Occipital lobe (tissue), 2 donors: ENCODE data around the gene KDM2B. TPM values are rescaled to one million over a fixed set of nuclear protein-coding genes. Genes with fewer than 3 reads are reported as not detected.
"Not testable (repeated sequence)": the region's sequence is repeated elsewhere in the genome, so short reads cannot be mapped to it uniquely, and the experiment has no call there.

Source experiments
- DNase-seq: peaks from one replicate; lab custom pipeline; 2025; lab: John Stamatoyannopoulos, UW
- total RNA-seq: library from RNA; depleted of rRNA; stranded (reverse); fragments of >200 nt; gene quantifications from one replicate; pipeline ENCODE4 v1.2.3, GENCODE V29; 2014

Gene KDM2B
- total RNA-seq, 1 donor from 2014 or later, result 113 TPM

DNA sequence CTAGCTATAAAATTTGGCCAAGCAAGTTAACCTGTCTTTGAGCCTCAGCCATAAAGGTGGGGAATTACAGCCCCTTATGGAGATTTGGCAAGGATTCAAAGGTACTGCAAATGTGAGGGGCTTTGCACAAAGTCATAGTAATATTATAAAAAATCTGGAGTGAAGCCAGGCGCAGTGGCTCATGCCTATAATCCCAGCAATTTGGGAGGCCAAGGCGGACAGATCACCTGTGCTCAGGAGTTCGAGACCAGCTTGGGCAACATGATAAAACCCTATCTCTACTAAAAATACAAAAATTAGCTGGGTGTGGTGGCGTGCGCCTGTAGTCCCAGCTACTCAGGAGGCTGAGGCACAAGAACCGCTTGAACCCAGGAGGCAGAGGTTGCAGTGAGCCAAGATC is 4.1 kb upstream of the KDM2B start:
- not testable (repeated sequence) for DNase-seq

DNA sequence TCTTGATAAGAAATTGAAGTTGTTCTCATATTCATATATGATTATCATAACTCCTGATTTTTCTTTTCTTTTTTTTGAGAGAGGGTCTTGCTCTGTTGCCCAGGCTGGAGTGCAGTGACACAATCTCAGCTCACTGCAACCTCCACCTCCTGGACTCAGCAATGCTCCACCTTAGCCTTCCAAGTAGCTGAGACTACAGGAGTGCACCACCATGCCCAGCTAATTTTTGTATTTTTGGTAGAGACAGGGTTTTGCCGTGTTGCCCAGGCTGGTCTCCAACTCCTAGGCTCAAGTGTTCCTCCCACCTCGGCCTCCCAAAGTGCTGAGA is 2.5 kb upstream of the KDM2B start:
- not testable (repeated sequence) for DNase-seq

DNA sequence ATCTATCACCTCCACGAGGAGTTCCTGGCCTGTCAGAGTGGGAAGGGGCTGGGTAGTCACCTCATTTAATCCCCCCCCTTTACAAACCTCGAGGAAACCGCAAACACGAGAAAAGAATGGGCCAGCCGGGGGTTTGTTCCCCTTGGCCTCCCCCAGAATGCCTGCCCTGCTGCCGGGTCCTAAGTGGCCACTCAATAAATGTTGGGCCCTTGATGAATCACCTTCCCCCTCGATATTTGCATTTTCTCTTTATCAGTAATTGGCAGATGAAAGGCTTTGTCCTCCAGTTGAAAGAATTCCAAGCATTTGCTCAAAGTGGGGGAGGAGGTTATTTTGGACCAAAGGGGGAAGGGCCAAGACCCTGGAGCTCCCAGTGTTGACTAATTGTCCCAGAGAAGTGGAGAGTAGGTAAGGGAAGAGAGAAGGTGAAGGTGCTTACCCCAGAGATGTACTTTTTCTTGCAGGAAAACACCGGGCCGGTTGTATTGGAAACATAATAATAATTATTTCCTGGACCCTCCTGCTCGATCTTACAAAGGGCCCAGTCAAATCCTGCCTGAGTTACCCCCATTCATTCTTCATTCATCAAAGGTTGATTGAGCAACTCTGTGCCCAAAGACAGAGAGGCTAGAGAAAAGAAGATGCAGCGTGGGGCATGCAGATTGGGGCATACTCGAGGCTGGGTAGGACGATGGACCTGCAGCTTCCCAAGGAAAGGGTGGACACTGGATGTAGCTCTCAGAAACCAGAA is 1.9 kb upstream of the KDM2B start:
- no peak for DNase-seq

DNA sequence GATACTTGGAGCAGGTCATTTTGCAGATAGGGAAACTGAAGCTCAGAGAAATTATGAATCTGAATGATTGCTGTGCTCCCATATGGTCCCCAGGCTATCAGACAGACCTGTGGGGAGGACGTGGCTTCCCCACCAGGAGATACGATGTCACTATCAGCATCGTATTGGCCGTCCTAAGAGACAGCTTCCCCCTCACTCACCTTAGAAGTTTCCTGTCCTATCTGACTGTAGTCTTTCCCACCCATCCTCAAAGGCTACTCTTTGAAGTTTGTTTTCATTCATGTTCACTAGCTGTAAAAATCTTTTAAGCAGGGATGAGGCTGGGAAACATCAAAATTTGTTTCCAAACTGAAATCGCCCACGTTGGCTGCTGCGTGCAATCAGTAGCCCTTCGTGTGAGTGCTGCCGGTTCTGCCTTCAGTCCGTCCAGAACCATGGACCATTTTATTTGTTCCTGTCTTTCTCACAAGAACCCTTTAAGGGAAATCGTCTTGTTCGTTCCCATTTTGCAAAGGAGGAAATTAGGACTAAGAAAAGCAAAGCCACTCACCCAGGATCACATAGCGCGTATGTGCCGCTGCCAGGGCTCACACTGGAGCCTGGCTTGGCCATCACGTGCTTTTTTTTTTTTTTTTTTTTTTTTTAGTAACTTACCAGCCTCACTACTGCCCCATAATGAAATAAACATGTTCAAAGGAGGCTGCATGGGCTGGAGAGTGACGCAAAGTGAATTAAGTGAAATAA is 1.0 kb upstream of the KDM2B start:
- peak; percentile 33 for DNase-seq

DNA sequence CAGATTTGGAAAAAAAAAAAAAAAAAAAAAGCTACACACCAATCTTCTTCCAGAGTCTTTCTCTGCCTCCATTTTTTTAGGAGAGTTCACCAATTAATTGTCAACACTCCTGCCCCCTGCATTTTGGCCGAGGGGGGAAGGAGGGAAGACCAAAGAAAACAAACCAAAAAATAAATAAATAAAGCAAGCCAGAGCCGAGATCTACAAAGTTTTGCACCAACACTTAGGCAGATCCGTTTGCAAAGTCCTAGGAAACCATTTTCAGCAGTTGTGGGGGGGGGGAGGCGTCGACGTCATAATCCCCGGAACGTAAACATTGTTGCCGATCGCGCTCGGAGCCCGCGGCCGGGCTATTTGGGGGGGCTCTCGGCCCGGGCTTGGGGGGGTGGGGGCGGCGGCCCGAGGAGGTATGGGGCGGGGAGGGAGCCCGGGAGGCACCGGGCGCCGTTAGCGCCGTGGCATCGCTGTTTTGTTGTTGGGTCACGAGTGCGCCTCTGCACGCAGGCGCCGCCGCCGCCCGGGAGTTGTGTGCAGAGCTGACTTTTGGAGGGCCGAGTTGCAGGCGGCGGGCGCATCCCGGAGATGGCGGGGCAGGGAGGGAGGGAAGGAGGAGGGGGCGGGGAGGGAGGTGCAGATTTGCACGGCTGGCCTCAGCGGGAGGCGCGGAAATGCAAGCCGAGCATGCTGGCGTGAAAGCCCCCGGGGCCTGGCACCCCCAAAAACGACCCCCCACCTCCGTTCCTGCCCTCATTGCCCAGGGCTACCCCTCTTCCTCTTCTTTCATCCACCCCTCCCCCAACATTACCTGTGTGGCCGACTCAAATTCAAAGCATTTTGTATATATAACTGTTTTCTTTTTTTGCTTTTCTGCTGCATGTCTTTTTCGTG is 598 bp downstream of the KDM2B start:
- peak; percentile 82 for DNase-seq

DNA sequence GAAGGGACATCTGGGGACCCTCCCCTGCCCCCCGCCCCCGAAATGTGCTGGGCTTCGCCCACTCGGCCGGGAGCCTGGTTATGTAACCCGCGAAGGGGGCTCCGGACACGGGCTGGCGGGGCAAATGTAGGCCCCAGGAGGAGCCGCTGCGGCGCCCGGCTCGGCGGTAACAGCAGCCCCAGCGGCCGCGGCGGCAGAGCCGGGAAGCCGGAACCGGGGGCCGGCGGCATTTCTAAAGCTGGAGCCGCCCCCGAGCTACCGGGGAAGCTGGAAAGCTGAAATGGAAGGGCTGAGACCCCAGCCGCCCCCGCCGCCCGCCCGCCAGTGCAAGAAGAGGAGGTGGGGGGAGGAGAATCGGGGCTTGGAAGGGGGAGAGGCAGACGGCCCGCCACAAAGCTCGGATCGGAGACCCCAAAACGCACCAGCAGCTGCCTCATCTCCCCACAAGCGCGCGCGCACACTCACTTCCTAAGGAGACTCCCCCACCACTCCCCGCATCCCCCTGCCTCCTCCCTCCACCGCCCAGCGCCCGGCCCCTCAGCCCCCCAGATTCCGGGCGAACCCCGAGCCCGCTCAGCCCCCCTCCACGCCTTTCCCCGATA is 1.5 kb downstream of the KDM2B start:
- no peak for DNase-seq

DNA sequence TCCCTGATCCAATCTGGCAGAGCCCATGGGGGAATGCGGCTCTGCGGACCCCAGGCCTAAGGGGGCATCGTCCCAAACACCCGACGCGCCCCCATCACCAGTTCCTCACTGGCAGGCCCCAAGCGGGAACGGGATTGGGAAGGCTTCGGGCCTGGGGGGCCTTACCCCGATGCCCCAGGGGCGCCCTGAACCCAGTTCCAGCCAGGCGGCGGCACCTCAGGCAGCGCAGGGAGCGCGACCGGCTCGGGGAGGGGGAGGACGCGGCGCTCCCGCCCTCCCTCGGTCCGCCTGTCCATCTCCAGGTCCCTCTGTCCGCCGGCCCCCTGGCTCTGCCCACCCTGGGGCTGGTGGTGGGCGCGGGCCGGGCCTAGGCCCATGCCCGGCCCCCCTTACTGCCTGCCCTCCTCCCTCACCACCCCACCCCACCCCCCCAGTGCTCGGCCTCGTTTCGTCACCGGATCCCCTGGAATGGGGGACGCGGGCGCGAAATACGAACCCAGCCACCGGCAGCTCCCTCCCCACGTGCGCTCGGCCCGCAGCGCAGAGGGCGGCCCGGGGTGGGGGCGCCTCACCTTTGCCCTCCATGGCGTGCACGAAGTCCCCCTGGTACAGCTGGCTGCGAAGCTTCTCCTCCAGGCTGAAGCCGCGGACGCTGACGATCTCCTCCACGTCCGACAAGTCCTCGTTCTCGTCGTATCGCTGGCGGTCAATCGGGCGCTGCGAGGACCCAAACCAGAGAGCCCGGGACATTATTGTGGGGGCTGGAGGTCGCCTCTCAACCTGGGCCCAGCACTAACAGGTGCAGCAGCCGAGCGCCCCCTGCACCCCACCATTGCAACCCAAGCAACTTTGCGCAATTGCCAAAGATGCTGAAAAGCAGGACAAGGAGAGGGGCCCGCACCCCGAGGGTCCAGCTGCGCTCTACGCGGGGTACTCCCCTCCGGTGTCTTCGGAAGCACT is 2.3 kb downstream of the KDM2B start:
- peak; percentile 18 for DNase-seq

DNA sequence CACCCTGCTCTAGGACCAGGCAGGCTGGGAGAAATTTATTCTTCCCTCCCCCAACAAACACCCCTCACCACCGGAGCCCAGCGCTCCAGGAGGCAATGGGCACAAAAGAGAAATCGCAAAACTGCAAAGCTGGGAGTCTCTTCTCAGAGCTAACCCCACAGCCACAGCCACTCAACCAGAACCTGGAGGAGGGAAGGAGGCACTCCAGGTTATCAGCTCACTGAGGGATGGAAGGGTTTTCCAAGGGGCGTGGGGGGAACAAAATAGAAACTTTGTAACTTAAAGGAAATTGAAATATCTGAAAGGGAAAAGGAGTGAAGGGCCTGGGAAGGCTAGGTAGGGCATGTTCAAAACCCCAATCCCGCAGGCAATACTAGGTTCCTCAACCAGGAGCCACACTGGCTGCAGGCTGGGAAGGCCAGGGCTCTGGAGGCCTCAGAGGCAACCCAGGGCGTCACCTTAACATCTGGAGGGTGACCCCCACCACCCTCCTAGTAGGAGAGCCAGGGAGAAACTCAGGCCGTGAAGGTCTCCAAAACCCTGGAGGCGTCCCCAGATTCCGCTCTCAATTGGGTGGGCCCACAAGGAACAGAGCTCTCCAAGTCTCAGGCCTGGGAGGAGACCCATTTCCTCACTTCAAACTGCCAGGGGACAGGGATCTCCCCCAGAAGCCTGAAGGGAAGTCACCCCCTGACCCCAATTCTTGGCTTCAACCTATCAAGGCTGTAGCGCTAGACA is 3.2 kb downstream of the KDM2B start:
- no peak for DNase-seq

DNA sequence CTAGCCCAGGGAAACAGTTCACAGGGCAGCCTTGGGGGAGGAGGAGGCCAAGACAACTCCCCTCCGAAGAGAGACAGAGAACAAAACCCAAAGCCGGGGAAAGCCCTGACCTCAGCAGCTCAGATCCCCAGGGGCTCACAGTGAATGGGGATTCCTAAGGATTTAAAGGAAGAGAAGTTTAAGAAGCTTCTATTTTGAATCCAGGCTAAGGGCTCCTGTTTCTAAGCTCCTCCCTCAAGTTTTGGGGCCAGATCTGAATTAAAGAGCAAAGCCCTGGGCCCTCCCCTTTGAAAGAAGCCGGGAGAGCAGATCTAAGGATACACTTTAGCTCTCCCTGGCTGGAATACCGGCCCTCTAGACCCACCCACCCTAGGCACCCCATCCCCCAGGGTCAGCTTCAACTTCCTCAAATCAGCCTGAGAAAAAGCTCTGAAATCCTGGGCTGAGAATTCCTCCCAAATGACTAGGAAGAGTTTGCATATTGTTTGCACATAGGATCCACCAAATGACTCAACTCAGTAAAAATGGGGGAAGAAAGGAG is 3.9 kb downstream of the KDM2B start:
- DNase-seq, result no peak

DNA sequence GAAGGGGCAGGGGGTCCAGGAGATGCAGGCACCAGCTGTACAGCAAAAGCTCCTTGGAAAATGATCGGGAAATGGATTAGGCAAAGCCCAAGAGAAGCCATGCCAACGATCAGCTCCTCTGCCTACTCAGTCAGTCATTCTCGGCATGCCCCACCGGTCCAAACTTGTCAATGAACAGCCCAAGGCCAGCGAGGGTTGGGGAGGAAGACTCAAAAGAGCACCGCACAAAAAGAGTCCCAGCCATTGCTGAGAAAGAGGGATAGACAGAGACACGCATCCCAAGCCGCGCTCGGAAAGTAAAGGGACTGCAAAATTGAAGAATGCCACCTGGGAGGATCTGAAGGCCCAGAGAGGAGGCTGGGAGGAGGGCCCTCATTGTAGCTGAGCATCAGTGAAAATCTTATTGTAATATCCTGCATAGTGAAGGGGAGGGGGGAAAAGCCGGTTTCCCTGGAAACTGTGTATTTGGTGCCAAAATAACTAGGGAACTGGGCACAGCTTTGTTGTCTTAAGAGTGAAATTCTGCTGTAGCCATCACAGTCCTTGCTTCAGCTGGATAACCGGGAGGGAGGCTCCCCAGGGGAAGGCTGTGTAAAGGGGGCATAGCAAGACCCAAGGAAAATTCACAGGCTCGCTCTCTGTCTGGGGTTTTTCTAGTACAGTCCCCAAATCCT is 4.7 kb downstream of the KDM2B start:
- no peak for DNase-seq

DNA sequence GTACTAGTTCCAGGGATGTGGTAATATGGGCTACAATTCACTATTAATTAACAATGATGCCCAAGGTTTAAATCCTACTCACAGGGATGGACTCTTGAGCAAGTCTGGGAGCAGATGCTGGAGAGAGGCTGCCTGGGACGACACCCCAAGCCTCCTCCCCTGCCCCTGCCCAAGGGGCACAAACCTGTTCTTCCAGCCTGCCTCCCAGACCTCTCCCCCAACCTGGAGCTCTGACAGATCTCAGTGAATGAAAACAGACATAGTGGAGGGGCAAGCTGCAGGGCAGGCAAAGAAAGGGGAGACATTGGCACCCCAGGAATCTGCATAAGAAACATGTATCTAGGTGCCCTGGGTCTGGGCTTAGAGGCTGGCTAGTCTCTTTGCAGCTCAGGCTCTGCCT is 5.8 kb downstream of the KDM2B start:
- no peak for DNase-seq

DNA sequence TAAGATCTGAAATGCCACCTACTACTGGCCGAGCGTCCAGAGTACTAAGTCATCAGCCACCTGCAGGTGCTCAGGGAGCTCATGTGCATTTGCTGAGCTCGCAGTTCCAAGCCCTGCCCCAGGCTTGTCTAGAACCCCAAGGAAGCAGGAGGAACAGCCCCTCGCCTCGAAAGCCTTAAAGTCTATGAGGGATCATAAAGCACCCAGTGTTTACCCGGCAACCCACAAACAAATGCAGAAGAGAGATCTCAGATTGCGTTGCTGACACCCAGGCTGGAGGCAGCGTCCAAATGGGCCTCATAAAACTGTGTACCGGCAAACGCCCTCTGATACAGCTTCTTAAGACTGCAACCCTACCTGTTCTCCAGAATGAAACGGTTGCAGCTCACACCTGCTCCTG is 6.8 kb downstream of the KDM2B start:
- DNase-seq, result no peak

DNA sequence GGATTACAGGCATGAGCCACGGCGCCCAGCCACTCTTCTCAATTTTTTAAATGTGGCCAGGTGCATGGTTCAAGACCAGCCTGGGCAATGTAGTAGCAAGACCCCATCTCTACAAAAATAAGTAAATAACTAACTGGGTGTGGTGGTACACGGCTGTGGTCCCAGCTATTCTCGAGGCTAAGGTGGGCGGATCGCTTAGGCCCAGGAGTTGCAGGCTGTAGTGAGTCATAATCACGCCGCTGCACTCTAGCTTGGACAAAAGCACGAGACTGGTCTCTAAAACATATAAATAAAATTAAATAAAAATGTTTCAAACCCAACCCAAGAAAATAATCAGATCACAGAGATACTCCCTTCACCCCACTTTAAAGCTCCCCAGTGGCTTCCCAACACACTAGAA is 8.9 kb downstream of the KDM2B start:
- no peak for DNase-seq

DNA sequence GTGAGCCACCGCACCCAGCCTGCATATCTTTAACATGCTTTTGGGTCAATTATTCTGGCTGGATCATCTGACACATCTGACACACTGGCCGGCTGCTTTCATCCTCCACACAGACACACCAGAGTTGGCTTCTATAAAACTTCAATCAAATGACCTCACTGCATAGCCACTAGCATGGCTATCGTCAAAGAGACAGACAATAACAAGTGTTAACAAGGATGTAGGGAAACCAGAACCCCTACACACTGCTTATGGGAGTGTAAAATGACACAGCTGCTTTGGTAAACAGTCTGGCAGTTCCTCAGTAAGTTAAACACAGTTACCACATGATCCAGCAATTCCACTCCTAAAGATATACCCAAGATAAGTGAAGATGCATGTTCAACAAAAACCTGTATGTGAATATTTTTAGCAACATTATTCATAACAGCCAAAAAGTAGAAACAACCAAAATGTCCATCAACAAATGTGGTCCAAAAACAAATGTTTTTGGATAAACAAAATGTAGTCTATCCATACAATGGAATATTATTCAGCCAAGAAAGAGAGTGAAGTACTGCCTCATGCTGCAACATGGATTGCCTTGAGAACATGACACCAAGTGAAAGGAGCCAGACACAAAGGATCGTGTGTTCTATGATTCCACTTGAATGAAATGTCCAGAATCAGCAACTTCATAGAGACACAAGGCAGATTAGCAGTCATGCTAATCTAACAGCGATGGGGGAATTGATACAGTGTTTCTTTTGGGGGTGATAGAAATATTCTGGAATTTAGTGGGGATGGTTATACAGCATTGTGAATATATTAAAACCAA is 10.1 kb downstream of the KDM2B start:
- DNase-seq, result no peak

DNA sequence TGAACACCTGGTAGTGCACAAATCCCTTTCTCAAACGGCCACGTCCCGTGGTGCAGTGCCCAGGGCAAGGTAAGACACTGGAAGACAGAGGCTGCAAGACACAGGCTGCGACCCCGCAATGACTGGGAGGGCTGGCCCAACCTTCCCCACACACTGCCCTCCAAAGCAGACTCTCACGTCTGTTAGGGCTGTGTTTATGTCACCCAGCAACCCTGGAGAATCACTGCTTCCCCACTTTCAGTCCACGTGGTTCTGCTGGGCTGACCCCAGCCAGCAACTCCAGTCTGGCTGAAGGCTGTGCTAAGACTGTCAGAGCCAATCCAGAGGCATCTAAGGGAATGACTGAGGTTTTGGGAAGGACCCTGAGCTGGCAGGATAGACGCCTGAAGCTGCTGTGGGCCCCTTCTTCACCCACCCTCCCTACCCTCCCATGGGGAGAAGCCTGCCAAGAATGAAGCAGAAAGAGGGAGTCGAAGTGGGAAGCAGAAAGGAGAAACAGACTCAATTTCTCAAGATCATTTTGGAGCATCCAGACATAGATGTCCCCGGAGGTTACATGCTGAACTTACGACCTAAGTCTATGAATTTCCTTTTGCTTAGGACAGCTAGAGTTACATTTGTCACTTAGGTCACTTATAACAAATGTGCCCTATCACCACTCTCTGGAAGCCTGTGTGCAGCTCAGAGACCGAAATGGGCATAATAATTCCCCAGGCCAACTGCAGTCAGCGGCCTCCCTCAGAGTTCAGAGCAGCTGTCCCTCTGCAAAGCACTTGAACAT is 11.7 kb downstream of the KDM2B start:
- no peak for DNase-seq

DNA sequence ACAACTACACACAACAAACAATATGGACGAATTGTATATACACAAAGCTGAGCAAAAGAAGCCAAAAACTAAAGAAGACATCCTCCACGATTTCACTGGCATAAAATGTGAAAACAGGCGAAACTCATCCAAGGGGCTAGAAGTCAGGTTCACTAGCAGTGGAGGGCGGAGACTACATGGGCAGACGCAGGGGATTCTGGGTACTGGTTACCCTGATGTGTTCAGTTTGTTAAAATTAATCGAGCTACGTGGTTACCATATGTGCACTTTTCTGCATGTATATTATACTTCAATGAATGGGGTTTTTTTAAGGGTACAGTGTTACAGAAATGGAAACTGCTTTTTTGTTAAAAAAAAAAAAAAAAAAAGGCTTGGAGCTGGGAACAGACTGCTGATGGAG is 12.3 kb downstream of the KDM2B start:
- DNase-seq, result no peak

DNA sequence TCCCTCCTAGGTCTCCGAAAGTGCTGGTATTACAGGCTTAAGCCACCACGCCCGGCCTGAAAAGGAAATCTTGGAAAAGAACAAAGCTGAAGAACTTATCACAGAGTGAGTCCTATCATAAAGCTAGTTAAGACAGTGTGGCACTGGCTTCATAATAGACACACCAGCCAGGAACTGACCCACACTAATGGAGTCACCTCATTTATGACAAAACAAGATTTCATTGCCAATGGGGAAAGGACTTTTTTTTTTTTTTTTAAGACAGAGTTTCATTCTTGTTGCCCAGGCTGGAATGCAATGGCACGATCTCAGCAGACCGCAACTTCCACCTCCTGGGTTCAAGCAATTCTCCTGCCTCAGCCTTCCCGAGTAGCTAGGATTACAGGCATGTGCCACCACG is 15.7 kb downstream of the KDM2B start:
- no peak for DNase-seq
